Measurements from ENCODE around the gene DHX35. TPM values are rescaled to one million over a fixed set of nuclear protein-coding genes. Genes with fewer than 3 reads are reported as not detected.

The DHX35 gene
- polyA plus RNA-seq, 3 donors: 1.6 to 11.2 (median 2.7) TPM

DNA sequence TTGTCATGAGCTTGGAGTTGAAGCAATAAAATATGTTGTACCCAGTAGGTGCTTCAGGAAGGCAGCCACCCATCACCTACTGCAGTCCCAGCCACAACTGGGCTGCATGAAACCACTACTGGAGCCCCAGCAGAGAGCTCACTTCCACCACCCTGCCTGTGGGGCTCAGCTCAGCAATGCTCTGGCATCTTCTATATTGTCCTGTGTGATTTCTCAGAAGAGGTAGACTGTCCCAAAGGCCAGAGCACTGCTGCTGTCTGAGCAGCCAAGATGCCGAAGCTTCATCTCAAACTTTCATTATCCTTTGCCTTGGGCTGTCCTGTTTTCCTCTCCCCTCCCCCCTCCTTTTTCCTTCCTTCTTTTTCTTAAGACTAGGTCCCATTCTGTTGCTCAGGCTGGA lies 126.9 kb downstream of the DHX35 start:
- H3K27ac ChIP-seq (ENCODE audit: low read depth in 1 of 2, low read length in 2 of 2): no peak overlapping the region
- H3K4me1 ChIP-seq (ENCODE audit: control insufficient read depth in 1 of 2, insufficient read depth in 2 of 2, low read length in 2 of 2): no peaks in the 10 kb centered on the region
- H3K9ac ChIP-seq (ENCODE audit: insufficient read depth, low read length, poor library complexity, severe bottlenecking): no peak overlapping the region
- Mint-ChIP-seq H3K4me3 (no peak overlapping the region), H3K27me3 (ENCODE audit: low read depth in 3 of 3) (peaks cover 2 to 11% (median 3%) of the 10 kb centered on the region in 3 donors), H3K36me3 (no peaks in the 10 kb centered on the region), H3K27ac (no peak overlapping the region), H3K4me1 (no peaks in the 10 kb centered on the region), H3K9me3 (peaks cover 0 to 7% (median 3%) of the 10 kb centered on the region in 7 donors)
- no peaks in the 10 kb centered on the region for H3K9me3 ChIP-seq (replicated peaks in 1 of 2; ENCODE audit: control insufficient read depth in 1 of 2, insufficient read depth in 1 of 2, low read length in 2 of 2)
- H3K79me2 ChIP-seq (ENCODE audit: insufficient read depth, low read length): no peaks in the 10 kb centered on the region
- no peaks in the 10 kb centered on the region for H3K27me3 ChIP-seq (ENCODE audit: control insufficient read depth in 2 of 2, insufficient read depth in 2 of 2, low read length in 2 of 2)
- H2AFZ ChIP-seq (ENCODE audit: insufficient read depth, low read depth, low read length, poor library complexity, severe bottlenecking): no peak overlapping the region
- WGBS (ENCODE audit: insufficient coverage): no CpG with 5 or more reads among the region's 1 CpG
- H3K4me3 ChIP-seq (replicated peaks in 1 of 3; ENCODE audit: low read depth in 2 of 3, low read length in 3 of 3): no peak overlapping the region
- no peak for DNase-seq
- intact Hi-C loops (cut with micrococcal nuclease): no loop called here
- TF ChIP-seq, protein P1, sequence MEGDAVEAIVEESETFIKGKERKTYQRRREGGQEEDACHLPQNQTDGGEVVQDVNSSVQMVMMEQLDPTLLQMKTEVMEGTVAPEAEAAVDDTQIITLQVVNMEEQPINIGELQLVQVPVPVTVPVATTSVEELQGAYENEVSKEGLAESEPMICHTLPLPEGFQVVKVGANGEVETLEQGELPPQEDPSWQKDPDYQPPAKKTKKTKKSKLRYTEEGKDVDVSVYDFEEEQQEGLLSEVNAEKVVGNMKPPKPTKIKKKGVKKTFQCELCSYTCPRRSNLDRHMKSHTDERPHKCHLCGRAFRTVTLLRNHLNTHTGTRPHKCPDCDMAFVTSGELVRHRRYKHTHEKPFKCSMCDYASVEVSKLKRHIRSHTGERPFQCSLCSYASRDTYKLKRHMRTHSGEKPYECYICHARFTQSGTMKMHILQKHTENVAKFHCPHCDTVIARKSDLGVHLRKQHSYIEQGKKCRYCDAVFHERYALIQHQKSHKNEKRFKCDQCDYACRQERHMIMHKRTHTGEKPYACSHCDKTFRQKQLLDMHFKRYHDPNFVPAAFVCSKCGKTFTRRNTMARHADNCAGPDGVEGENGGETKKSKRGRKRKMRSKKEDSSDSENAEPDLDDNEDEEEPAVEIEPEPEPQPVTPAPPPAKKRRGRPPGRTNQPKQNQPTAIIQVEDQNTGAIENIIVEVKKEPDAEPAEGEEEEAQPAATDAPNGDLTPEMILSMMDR (IDR thresholded peaks at IDR 0.05): no peak
- no peaks in the 10 kb centered on the region for H4K20me1 ChIP-seq (ENCODE audit: insufficient read depth, low read length)
- H3K4me2 ChIP-seq (replicated peaks; ENCODE audit: extremely low read depth, low read length, poor library complexity, severe bottlenecking): no peak overlapping the region
- H3K36me3 ChIP-seq (replicated peaks in 1 of 2; ENCODE audit: control insufficient read depth in 1 of 2, insufficient read depth in 2 of 2, low read length in 2 of 2): no peaks in the 10 kb centered on the region

Small RNA genes within 50 kb of the gene (small RNA-seq; reads per million reads assigned to genes)
- not detected for gene AL023803.1 (ENCODE audit: insufficient read length, low read depth)

Other genes with a start within 250 kb of the DHX35 start
- gene SLC32A1, start 237.9 kb upstream of the DHX35 start, polyA plus RNA-seq: not detected
- 10 to 100 TPM in 1 of 3 donors, 1 to 10 TPM in 2; 6.6 to 15.6 (median 7.3) TPM for gene ACTR5, start 213.9 kb upstream of the DHX35 start, polyA plus RNA-seq
- 1 to 10 TPM; 1.1 to 4.4 (median 1.4) TPM for gene PPP1R16B, start 156.6 kb upstream of the DHX35 start, polyA plus RNA-seq
- gene FAM83D, start 35.9 kb upstream of the DHX35 start, polyA plus RNA-seq: under 1 TPM in 2 of 3 donors, not detected in 1; 0.09 to 0.15 TPM

Measured in CD14-positive monocyte (primary cell).